ENCODE measurements around the gene MTHFD1.
A peak's percentile ranks its signal among the peaks of the same experiment; 100 is the strongest.

MTHFD1 gene

GRCh38 chr14:64447876-64448670, 59.9 kb downstream of the MTHFD1 start:
- no peak for DNase-seq (ENCODE audit: low read depth, low spot score)

- no peak for DNase-seq (ENCODE audit: low read depth, low spot score)
These were observed 62.1 kb downstream of the MTHFD1 start for GRCh38 chr14:64450255-64450654.

GRCh38 chr14:64454671-64455070, 66.5 kb downstream of the MTHFD1 start:
- no peak for DNase-seq (ENCODE audit: low read depth, low spot score)

- DNase-seq (ENCODE audit: low read depth, low spot score) = no peak
These were observed 71.4 kb downstream of the MTHFD1 start for GRCh38 chr14:64459405-64460136.

GRCh38 chr14:64461221-64461620, 73.1 kb downstream of the MTHFD1 start:
- DNase-seq (ENCODE audit: low read depth, low spot score) = no peak

GRCh38 chr14:64463195-64463594, 75.0 kb downstream of the MTHFD1 start:
- no peak for DNase-seq (ENCODE audit: low read depth, low spot score)

- DNase-seq (ENCODE audit: low read depth, low spot score) = no peak
These were observed 75.7 kb downstream of the MTHFD1 start for GRCh38 chr14:64463873-64464272.

- DNase-seq (ENCODE audit: low read depth, low spot score) = no peak
These were observed 76.5 kb downstream of the MTHFD1 start for GRCh38 chr14:64464651-64465050.

GRCh38 chr14:64465191-64465822, 77.2 kb downstream of the MTHFD1 start, which contains the start of gene AKAP5:
TSS of gene AKAP5 (plus strand) at chr14:64465499. CDS start at chr14:64468395, 2,896 bp downstream.
- DNase-seq (ENCODE audit: low read depth, low spot score) = peak; percentile 22

- DNase-seq (ENCODE audit: low read depth, low spot score) = no peak
These were observed 77.8 kb downstream of the MTHFD1 start for GRCh38 chr14:64465831-64466554.

GRCh38 chr14:64467101-64467500, 78.9 kb downstream of the MTHFD1 start:
- no peak for DNase-seq (ENCODE audit: low read depth, low spot score)

GRCh38 chr14:64467566-64467965, 79.4 kb downstream of the MTHFD1 start:
- DNase-seq (ENCODE audit: low read depth, low spot score) = no peak

GRCh38 chr14:64468451-64468850, 80.3 kb downstream of the MTHFD1 start:
- no peak for DNase-seq (ENCODE audit: low read depth, low spot score)

- DNase-seq (ENCODE audit: low read depth, low spot score) = no peak
These were observed 85.9 kb downstream of the MTHFD1 start for GRCh38 chr14:64474041-64474440.

- DNase-seq (ENCODE audit: low read depth, low spot score) = no peak
These were observed 86.5 kb downstream of the MTHFD1 start for GRCh38 chr14:64474698-64475097.

- no peak for DNase-seq (ENCODE audit: low read depth, low spot score)
These were observed 87.6 kb downstream of the MTHFD1 start for GRCh38 chr14:64475585-64476273.

- no peak for DNase-seq (ENCODE audit: low read depth, low spot score)
These were observed 88.3 kb downstream of the MTHFD1 start for GRCh38 chr14:64476438-64476837.

GRCh38 chr14:64478634-64479250, 90.6 kb downstream of the MTHFD1 start:
- DNase-seq (ENCODE audit: low read depth, low spot score) = no peak

- DNase-seq (ENCODE audit: low read depth, low spot score) = no peak
These were observed 100.5 kb downstream of the MTHFD1 start for GRCh38 chr14:64488590-64489099.

- DNase-seq (ENCODE audit: low read depth, low spot score) = no peak
These were observed 103.5 kb downstream of the MTHFD1 start for GRCh38 chr14:64491637-64492036.
